ENCODE results near the gene LDLRAD4.
"Not testable (repeated sequence)": the region's sequence is repeated elsewhere in the genome, so short reads cannot be mapped to it uniquely, and the experiment has no call there.

LDLRAD4 gene

DNA sequence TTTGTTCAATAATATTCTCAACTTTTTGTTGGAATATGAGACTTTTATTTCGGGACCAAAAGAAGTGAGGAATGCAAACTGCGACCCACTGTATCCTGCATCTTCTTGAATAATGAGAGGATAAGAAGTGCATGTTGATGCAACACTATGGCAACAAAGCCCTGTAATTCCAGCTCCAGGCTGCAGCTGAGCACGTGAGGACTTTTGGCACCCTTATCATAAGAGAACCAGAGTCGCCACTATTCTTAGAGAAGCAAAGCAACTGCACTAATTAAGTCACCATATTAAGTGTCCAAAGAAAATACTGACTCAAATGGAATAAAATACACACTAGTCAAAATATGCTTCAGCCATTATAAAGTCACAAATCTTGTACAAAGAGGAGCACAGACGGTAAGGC lies 441.9 kb downstream of the LDLRAD4 start:
- peaks cover 26% of the 10 kb centered on the region for H3K36me3 ChIP-seq
- H4K20me1 ChIP-seq = no peaks in the 10 kb centered on the region
- no peak overlapping the region for H3K9ac ChIP-seq
- no peak overlapping the region for H3K27ac ChIP-seq
- no peaks in the 10 kb centered on the region for H3K27me3 ChIP-seq
- no peaks in the 10 kb centered on the region for H3K9me3 ChIP-seq
- H3K4me3 ChIP-seq = no peak overlapping the region
- no peaks in the 10 kb centered on the region for H3K4me1 ChIP-seq
- no peak for TF ChIP-seq Cebpa-rat (IDR thresholded peaks at IDR 0.05)
- no peak overlapping the region for H3K4me2 ChIP-seq

GRCh38 chr18:13661051-13661778 lies 442.7 kb downstream of the LDLRAD4 start:
- H3K9ac ChIP-seq = no peak overlapping the region
- no peak overlapping the region for H3K4me3 ChIP-seq
- peaks cover 30% of the 10 kb centered on the region for H3K36me3 ChIP-seq
- no peaks in the 10 kb centered on the region for H3K27me3 ChIP-seq
- no peaks in the 10 kb centered on the region for H4K20me1 ChIP-seq
- H3K4me2 ChIP-seq = no peak overlapping the region
- H3K4me1 ChIP-seq = no peaks in the 10 kb centered on the region
- no peak overlapping the region for H3K27ac ChIP-seq
- TF ChIP-seq Cebpa-rat (IDR thresholded peaks at IDR 0.05) = no peak
- H3K9me3 ChIP-seq = no peaks in the 10 kb centered on the region

DNA sequence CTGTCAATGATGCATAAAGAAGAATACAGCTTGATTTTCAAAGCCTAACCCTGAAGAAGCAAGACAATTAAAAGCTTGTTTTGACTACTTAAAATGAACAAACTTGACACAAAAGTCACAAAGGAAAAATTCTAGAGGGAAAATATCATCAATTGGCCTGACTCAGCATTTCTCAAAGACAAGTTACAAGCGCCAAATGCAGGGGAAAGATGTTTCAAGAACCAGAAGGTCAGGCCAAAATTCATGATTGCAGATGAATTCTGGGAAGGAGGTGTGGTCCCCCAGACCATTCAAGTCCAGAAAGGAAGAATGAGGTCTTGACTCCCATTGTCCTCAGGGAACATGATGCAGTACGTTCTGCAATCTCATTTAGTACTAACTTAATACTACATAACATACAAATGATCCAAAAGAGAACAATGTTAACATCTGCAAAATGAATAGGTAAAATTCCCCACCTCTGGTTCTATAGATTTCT lies 443.3 kb downstream of the LDLRAD4 start:
- H3K4me2 ChIP-seq = no peak overlapping the region
- TF ChIP-seq Cebpa-rat (IDR thresholded peaks at IDR 0.05) = no peak
- no peak overlapping the region for H3K27ac ChIP-seq

GRCh38 chr18:13672657-13673056 lies 454.1 kb downstream of the LDLRAD4 start:
- TF ChIP-seq Cebpa-rat (IDR thresholded peaks at IDR 0.05) = no peak
- H3K27ac ChIP-seq = no peak overlapping the region
- no peak overlapping the region for H3K9ac ChIP-seq
- H3K27me3 ChIP-seq = no peaks in the 10 kb centered on the region
- peaks cover 44% of the 10 kb centered on the region for H3K36me3 ChIP-seq
- H3K4me1 ChIP-seq = no peaks in the 10 kb centered on the region
- H4K20me1 ChIP-seq = peaks cover 20% of the 10 kb centered on the region; the same call in 1 of the 2 replicates
- no peaks in the 10 kb centered on the region; the same call in 1 of the 2 replicates for H3K9me3 ChIP-seq
- no peak overlapping the region for H3K4me2 ChIP-seq
- H3K4me3 ChIP-seq = no peak overlapping the region

More for the DNA sequence above, 443.3 kb downstream of the LDLRAD4 start:
- Histone ChIP-seq H3K4me1 (peaks cover 2% of the 10 kb centered on the region; the same call in 1 of the 2 replicates), H3K27me3 (no peaks in the 10 kb centered on the region), H4K20me1 (no peaks in the 10 kb centered on the region), H3K4me3 (no peak overlapping the region), H3K9ac (no peak overlapping the region), H3K9me3 (no peaks in the 10 kb centered on the region), H3K36me3 (peaks cover 36% of the 10 kb centered on the region)

DNA sequence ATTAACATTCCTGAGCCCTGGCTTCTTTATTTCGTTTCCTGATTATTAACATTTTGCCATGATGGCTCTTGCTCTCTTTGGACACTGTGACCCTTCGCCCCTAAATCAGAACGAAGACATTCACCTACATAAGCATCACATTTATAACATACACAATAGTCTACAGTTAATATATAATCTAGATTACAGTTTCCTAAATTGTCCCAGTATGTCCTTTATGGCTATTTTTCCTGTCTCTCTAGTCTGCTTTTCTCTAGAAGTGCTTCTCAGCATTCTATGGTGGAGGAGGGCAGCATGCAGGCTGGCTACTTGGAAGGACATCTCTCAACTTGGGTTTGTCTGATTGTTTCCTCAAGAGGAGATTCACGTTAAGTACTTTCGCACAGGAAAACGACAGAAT lies 457.9 kb downstream of the LDLRAD4 start:
- Histone ChIP-seq H3K27me3 (no peaks in the 10 kb centered on the region), H3K9me3 (no peaks in the 10 kb centered on the region; the same call in 1 of the 2 replicates), H3K4me1 (no peaks in the 10 kb centered on the region), H3K4me3 (no peak overlapping the region), H3K36me3 (peaks cover 26% of the 10 kb centered on the region), H3K9ac (no peak overlapping the region), H4K20me1 (peaks cover 28% of the 10 kb centered on the region), H3K4me2 (no peak overlapping the region), H3K27ac (no peak overlapping the region)
- no peak for TF ChIP-seq Cebpa-rat (IDR thresholded peaks at IDR 0.05)

GRCh38 chr18:13677350-13677749 lies 458.8 kb downstream of the LDLRAD4 start:
- H3K27me3 ChIP-seq, H3K4me2 ChIP-seq, H3K4me1 ChIP-seq, H3K9ac ChIP-seq, H3K4me3 ChIP-seq, H3K9me3 ChIP-seq, H3K27ac ChIP-seq: not testable (repeated sequence)
- Histone ChIP-seq H3K36me3 (peaks cover 29% of the 10 kb centered on the region), H4K20me1 (peaks cover 35% of the 10 kb centered on the region)

DNA sequence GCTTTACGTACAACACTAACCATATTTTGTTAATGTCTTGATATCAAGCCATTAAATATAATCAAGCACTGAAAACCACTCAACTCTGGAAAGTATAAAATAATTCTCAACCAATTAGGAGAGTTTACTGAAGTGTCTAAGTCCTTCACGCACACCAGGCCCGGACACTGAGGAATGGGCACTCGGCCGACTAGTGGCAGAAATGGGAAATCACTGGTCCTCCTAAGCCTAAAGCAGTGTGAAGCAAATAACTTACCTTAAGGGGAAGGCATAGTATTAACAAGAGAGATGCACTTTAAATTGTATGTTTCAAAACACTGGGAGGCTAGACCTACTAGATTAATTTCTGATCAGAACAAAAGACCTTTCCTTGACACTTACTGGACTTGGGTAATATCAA lies 462.1 kb downstream of the LDLRAD4 start:
- H3K4me2 ChIP-seq = no peak overlapping the region
- H3K36me3 ChIP-seq = peaks cover 32% of the 10 kb centered on the region
- H3K27me3 ChIP-seq = no peaks in the 10 kb centered on the region
- no peaks in the 10 kb centered on the region for H3K4me1 ChIP-seq
- H4K20me1 ChIP-seq = peaks cover 49% of the 10 kb centered on the region
- H3K9ac ChIP-seq = no peak overlapping the region
- no peak overlapping the region for H3K27ac ChIP-seq
- no peak for TF ChIP-seq Cebpa-rat (IDR thresholded peaks at IDR 0.05)
- peaks cover 4% of the 10 kb centered on the region; the same call in 1 of the 2 replicates for H3K9me3 ChIP-seq
- no peak overlapping the region for H3K4me3 ChIP-seq

DNA sequence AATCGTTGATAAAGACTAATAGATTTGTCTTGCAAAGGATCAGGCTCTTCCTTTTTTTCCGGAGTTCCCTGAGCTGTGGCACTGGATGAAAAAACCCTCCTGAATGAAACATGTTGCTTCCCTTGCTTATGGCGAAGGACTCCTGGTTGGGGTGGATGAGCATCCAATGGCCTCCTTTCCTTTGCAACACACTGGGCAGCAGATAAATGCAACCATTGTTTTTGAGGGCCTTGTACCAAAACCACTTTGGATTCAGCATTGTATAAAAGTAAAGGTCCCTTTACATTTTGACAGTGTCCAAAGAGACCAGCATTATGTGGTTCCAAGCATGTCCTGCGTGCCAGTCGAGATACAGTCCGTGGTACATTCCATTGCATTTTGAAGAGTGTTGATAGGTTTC lies 463.1 kb downstream of the LDLRAD4 start:
- peaks cover 32% of the 10 kb centered on the region for H3K36me3 ChIP-seq
- no peak for TF ChIP-seq Cebpa-rat (IDR thresholded peaks at IDR 0.05)
- H3K27me3 ChIP-seq = no peaks in the 10 kb centered on the region
- H3K9ac ChIP-seq = no peak overlapping the region
- H3K4me1 ChIP-seq = no peaks in the 10 kb centered on the region
- H4K20me1 ChIP-seq = peaks cover 50% of the 10 kb centered on the region
- no peak overlapping the region for H3K4me2 ChIP-seq
- H3K4me3 ChIP-seq = no peak overlapping the region
- peaks cover 4% of the 10 kb centered on the region; the same call in 1 of the 2 replicates for H3K9me3 ChIP-seq
- H3K27ac ChIP-seq = no peak overlapping the region

DNA sequence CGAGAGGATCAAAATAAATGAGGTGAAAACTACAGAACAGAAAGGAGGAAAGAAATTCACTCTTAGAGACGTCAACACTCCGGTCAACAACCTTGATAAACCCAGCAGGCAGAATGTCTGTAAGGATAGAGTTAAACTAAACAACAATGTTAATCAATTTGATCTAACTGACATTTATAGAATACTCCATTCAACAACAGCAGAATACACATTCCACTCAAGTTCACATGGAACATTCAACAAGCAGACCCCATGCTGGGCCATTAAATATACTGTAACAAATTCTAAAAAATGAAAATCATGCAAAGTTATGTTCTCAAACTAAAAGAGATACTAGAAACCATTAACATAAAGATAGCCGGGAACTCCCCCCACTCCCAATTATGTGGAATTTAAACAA lies 466.0 kb downstream of the LDLRAD4 start:
- Histone ChIP-seq H3K4me3 (no peak overlapping the region), H4K20me1 (peaks cover 66% of the 10 kb centered on the region), H3K9ac (no peak overlapping the region), H3K27me3 (no peaks in the 10 kb centered on the region), H3K9me3 (peaks cover 30% of the 10 kb centered on the region), H3K4me2 (no peak overlapping the region), H3K27ac (no peak overlapping the region), H3K36me3 (peaks cover 45% of the 10 kb centered on the region), H3K4me1 (no peaks in the 10 kb centered on the region)
- no peak for TF ChIP-seq Cebpa-rat (IDR thresholded peaks at IDR 0.05)

DNA sequence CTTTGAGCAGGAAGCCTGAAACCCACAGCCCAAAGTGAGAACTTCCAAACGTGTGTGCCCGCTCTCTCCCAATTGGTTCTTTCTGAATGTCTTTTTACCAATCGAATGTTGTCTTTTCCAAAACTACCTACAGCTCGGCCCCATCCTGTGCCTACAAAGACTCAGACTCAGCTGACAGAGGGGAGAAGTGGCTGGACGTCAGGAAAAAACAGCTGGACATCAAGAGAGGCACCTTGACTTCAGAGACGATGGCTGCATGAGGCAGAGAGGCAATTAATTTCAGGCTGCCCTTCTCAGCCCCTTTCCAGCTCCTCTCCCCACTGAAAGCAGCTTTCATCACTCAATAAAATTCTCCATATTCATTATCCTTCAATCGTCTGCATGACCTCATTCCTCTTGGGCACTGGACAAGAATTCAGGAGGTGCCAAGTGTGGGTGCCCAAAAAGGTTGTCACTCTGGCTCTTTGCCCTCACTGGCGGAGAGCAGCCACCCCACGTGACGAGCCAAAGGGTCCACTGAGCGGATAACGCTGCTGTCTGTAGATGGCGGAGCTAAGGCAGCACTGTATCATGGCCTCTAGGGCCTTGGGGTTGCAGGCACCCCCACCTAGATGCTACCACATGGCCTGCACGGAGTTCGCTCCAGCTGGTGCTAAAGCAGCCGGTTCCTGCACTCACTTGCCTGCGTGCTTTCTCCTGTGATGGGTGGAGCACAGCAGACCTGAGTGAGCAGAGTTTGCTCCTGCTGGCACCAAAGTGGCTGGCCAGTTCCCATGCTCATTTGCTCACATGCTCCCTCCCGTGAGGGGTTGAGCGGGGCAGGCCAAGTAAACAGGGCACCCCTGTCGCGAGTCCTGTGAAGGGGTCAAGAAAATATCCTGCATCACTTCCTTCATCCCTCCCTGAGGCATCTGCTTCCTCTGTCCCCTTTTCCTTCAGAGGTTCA lies 469.9 kb downstream of the LDLRAD4 start:
- Histone ChIP-seq H3K4me2 (no peak overlapping the region), H3K27me3 (no peaks in the 10 kb centered on the region), H3K4me1 (no peaks in the 10 kb centered on the region), H3K36me3 (peaks cover 38% of the 10 kb centered on the region), H3K9me3 (peaks cover 53% of the 10 kb centered on the region), H4K20me1 (peaks cover 37% of the 10 kb centered on the region), H3K27ac (no peak overlapping the region), H3K4me3 (no peak overlapping the region), H3K9ac (no peak overlapping the region)
- no peak for TF ChIP-seq Cebpa-rat (IDR thresholded peaks at IDR 0.05)

DNA sequence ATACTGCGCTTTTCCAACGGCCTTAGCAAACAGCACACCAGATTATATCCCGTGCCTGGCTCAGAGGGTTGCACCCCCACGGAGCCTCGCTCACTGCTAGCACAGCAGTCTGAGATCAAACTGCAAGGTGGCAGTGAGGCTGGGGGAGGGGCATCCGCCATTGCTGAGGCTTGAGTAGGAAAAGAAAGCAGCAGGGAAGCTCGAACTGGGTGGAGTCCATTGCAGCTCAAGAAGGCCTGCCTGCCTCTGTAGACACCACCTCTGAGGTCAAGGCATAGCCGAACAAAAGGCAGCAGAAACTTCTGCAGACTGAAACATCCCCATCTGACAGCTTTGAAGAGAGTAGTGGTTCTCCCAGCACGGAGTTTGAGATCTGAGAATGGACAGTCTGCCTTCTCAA lies 471.5 kb downstream of the LDLRAD4 start:
- H3K27ac ChIP-seq, H3K9ac ChIP-seq, H3K4me2 ChIP-seq, H3K4me3 ChIP-seq, H3K4me1 ChIP-seq, H3K27me3 ChIP-seq: not testable (repeated sequence)
- Histone ChIP-seq H3K9me3 (peaks cover 63% of the 10 kb centered on the region), H4K20me1 (peaks cover 33% of the 10 kb centered on the region), H3K36me3 (peaks cover 38% of the 10 kb centered on the region)

GRCh38 chr18:13695337-13695736 lies 476.8 kb downstream of the LDLRAD4 start:
- not testable (repeated sequence) for H3K9ac ChIP-seq, H3K4me2 ChIP-seq, H3K27me3 ChIP-seq, H3K27ac ChIP-seq, H3K4me1 ChIP-seq, H4K20me1 ChIP-seq, H3K4me3 ChIP-seq
- Histone ChIP-seq H3K9me3 (peaks cover 80% of the 10 kb centered on the region), H3K36me3 (peaks cover 36% of the 10 kb centered on the region)

All from BLaER1 (cell line).